HG03064 (cell line): ENCODE results near the gene CDC6.

Experiments used
- ATAC-seq: cut with Tn5 transposase; IDR thresholded peaks from one replicate; pipeline ENCODE4 v1.9.1; 2021; ENCODE audit warnings: low read depth; ENCODE audit not compliant: unreplicated experiment

Gene CDC6

GRCh38 chr17:40350689-40351358 is 63.1 kb downstream of the CDC6 start:
- ATAC-seq, result no peak

- ATAC-seq, result no peak
Measured at GRCh38 chr17:40351359-40352236, 63.9 kb downstream of the CDC6 start.

GRCh38 chr17:40352237-40352778 is 64.6 kb downstream of the CDC6 start:
- no peak for ATAC-seq

GRCh38 chr17:40352779-40353394 is 65.2 kb downstream of the CDC6 start:
- ATAC-seq, result no peak
